HG03571 (cell line): Measurements from ENCODE around the gene GRHL1.
"Not testable (repeated sequence)": the region's sequence is repeated elsewhere in the genome, so short reads cannot be mapped to it uniquely, and the experiment has no call there.

Experiments
- ATAC-seq: cut with Tn5 transposase; IDR thresholded peaks from one replicate; pipeline ENCODE4 v1.9.1; 2021; ENCODE audit not compliant: unreplicated experiment

Gene GRHL1

DNA sequence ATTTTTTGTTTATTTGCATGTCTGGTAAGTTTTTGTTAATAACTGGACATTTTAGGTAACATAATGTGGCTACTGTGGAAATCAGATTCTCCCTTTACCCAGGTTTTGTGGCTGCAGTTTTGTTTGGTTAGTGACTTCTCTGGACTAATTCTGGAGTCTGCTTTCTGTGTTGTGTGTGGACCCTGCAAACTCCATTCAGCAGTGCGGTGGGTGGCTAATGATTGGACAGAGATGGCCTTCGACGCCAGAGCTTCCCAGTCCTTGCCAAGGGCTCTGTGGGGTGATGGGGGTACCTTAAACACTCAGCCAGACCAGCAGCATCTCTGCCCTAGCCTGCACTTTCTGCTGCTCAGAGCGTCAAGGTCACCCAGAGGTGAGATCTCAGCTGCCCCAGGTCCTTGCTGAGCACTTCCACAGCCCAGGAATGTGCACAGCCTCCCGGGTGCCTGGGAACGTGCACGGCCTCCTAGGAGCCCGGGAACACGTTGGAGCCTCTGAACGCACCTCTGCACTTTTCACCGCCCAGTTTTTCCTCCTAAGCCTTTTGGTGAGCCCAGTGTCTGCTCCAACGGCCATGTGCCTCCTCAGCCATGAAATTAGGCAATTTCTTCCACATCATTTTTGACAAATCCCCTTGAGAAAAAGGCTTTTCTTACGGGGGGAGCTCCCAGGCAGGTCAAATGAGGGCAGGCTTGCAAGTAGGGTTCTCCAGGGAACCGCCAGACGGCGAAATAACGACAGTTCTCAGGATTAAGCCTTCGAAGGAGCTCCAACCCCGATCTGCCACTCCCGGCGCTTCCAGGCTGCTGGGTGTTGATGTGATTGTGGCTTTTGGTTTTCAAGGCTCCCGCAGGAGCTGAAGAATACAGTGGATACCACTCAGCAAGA lies 56.7 kb downstream of the GRHL1 start:
- no peak for ATAC-seq

DNA sequence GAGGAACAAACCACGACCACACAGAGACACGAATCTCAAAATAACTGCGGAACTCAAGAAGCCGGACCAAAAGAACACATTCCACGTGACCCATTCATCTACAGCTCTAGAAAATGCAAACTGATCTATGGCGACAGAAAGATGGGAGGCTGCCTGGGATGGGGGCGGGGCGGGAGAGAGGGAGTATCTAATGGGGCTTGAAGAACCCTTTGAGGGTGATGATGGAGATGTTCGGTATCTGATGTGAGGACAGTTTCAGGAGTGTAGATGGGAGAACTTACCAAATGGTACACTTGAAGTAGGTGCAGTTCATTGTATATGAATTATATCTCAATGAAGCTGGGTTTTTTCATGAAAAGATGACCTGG lies 57.3 kb downstream of the GRHL1 start:
- no peak for ATAC-seq

DNA sequence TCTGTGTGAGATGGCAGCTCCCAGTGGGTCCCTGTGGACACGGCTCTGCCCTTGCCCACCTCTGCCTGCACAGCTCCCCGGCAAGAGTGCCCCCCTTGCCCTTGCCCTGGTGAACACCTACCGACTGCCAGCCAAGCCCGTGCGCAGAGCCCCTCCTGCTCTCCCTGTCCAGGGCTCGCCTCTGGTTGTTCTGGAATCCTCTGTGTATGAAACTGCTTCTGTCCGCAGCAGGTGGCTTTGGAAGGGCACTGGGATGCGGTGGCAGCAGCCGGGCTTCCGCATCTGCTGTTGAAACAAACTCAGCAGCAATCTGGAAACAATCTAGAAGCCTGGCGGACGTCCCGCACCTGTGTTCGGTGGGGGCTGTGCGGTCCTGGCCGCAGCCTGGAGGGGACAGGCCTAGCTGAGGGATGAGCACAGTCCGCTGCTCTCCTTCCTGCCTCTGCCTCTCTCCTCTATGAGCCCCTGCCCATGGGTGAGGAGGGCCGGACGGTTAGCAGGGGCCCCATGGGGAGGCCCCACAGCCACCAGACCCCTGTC lies 57.8 kb downstream of the GRHL1 start:
- ATAC-seq, result no peak

DNA sequence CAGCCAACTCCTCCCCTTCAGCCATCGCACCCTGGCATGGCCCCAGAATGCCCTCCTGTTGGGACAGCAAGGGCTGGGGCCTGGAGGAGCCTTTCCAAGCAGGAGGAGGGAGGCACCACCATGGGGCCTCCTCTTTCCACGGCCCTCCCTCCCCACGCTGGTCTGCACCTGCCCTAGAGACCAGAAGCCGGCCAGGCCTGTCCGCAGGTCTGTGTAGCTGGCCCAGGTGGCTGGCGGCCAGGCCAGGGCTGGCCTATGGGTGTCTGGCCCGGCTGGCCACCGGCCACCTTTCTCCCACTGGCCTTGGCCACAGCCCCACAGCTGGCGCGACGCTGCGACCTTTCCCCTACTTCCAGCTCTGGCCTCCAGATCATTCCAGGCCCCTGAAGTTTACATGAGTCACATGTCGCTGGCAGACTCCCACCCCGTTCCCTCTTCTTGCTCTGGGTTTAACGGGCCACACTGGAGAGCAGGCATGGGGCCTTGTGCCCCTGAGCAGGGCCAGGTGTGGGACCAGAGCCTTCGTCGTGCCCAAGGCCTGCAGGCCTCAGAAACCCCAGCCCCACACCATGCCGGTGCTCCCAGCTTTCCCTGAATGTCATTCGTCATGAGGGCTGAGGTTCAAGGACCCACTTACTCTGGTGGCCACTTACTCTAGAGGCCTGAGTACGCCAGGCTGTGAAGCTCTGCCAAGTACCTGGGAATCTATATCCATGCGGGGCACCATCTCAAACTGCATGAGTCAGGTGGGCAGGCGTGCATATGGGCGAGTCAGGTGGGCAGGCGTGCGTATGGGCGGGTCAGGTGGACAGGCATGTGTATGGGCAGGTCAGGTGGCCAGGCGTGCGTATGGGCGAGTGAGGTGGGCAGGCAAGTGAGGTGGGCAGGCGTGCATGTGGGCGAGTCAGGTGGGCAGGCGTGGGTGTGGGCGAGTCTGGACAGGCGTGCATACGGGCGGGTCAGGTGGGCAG lies 58.6 kb downstream of the GRHL1 start:
- no peak for ATAC-seq

DNA sequence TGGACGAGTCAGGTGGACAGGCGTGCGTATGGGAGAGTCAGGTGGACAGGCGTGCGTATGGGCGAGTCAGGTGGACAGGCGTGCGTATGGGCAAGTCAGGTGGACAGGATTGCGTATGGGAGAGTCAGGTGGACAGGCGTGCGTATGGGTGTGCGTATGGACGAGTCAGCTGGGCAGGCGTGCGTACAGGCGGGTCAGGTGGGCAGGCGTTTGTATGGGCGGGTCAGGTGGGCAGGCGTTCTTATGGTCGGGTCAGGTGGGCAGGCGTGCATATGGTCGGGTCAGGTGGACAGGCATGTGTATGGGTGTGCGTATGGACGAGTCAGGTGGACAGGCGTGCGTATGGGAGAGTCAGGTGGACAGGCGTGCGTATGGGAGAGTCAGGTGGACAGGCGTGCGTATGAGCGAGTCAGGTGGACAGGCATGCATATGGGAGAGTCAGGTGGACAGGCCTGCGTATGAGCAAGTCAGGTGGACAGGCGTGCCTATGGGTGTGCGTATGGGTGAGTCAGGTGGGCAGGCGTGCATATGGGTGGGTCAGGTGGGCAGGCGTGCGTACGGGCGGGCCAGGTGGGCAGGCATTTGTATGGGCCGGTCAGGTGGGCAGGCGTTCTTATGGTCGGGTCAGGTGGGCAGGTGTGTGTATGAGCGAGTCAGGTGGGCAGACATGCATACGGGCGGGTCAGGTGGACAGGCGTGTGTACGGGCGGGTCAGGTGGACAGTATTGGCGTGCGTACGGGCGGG lies 59.5 kb downstream of the GRHL1 start:
- not testable (repeated sequence) for ATAC-seq

DNA sequence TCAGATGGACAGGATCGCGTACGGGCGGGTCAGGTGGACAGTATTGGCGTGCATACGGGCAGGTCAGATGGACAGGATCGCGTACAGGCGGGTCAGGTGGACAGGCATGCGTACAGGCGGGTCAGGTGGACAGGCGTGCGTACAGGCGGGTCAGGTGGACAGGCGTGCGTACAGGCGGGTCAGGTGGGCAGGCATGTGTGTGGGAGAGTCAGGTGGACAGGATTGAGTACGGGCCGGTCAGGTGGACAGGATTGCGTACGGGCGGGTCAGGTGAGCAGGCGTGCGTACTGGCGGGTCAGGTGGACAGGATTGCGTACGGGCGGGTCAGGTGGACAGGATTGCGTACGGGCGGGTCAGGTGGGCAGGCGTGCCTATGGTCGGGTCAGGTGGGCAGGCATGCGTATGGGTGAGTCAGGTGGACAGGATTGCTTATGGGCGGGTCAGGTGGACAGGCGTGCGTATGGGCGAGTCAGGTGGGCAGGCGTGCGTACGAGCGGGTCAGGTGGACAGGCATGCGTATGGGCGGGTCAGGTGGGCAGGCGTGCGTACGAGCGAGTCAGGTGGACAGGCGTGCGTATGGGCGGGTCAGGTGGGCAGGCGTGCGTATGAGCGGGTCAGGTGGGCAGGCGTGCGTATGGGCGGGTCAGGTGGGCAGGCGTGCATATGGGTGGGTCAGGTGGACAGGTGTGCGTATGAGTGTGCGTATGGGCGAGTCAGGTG lies 60.3 kb downstream of the GRHL1 start:
- ATAC-seq, result not testable (repeated sequence)

DNA sequence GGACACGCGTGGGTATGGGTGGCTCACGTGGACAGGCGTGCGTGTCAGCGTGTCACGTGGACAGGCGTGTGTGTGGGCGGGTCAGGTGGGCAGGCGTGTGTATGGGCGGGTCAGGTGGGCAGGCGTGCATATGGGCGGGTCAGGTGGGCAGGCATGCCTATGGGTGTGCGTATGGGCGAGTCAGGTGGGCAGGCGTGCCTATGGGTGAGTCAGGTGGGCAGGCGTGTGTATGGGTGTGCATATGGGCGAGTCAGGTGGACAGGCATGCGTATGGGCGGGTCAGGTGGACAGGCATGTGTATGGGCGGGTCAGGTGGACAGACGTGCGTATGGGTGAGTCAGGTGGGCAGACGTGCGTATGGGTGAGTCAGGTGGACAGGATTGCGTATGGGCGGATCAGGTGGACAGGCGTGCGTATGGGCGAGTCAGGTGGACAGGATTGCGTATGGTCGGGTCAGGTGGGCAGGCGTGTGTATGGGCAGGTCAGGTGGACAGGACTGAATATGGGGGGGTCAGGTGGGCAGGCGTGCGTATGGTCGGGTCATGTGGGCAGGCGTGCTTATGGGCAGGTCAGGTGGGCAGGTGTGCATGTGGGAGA lies 61.0 kb downstream of the GRHL1 start:
- ATAC-seq, result not testable (repeated sequence)

DNA sequence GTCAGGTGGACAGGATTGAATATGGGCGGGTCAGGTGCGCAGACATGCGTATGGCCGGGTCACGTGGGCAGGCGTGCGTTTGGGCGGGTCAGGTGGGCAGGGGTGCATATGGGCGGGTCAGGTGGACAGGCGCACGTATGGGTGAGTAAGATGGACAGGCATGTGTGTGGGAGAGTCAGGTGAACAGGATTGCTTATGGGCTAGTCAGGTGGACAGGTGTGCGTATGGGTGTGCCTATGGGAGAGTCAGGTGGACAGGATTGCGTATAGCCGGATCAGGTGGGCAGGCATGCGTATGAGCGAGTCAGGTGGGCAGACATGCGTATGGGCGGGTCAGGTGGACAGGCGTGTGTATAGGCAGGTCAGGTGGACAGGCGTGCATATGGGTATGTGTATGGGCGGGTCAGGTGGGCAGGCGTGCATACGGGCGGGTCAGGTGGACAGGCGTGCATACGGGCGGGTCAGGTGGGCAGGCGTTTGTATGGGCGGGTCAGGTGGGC lies 61.5 kb downstream of the GRHL1 start:
- ATAC-seq, result no peak

DNA sequence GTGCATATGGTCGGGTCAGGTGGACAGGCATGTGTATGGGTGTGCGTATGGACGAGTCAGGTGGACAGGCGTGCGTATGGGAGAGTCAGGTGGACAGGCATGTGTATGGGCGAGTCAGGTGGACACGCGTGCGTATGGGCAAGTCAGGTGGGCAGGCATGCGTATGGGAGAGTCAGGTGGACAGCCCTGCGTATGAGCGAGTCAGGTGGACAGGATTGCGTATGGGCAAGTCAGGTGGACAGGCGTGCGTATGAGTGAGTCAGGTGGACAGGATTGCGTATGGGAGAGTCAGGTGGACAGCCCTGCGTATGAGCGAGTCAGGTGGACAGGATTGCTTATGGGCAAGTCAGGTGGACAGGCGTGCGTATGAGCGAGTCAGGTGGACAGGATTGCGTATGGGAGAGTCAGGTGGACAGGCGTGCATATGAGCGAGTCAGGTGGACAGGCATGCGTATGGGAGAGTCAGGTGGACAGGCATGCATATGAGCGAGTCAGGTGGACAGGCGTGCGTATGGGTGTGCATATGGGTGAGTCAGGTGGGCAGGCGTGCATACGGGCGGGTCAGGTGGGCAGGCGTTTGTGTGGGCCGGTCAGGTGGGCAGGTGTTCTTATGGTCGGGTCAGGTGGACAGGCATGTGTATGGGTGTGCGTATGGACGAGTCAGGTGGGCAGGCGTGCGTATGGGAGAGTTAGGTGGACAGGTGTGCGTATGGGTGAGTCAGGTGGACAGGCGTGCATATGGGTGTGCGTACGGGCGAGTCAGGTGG lies 62.3 kb downstream of the GRHL1 start:
- not testable (repeated sequence) for ATAC-seq

DNA sequence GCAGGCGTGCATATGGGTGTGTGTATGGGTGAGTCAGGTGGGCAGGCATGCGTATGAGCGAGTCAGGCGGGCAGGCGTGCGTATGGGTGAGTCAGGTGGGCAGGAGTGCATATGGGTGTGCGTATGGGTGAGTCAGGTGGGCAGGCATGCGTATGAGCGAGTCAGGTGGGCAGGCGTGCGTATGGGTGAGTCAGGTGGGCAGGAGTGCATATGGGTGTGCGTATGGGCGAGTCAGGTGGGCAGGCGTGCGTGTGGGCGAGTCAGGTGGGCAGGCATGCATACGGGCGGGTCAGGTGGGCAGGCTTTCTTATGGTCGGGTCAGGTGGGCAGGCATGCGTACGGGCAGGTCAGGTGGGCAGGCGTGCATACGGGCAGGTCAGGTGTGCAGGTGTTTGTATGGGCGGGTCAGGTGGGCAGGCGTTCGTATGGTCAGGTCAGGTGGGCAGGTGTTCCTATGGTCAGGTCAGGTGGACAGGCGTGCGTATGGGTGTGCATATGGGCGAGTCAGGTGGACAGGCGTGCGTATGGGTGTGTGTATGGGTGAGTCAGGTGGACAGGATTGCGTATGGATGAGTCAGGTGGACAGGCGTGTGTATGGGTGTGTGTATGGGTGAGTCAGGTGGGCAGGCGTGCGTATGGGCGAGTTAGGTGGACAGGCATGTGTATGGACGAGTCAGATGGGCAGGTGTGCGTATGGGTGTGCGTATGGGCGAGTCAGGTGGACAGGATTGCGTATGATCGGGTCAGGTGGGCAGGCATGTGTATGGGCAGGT lies 63.1 kb downstream of the GRHL1 start:
- no peak for ATAC-seq

DNA sequence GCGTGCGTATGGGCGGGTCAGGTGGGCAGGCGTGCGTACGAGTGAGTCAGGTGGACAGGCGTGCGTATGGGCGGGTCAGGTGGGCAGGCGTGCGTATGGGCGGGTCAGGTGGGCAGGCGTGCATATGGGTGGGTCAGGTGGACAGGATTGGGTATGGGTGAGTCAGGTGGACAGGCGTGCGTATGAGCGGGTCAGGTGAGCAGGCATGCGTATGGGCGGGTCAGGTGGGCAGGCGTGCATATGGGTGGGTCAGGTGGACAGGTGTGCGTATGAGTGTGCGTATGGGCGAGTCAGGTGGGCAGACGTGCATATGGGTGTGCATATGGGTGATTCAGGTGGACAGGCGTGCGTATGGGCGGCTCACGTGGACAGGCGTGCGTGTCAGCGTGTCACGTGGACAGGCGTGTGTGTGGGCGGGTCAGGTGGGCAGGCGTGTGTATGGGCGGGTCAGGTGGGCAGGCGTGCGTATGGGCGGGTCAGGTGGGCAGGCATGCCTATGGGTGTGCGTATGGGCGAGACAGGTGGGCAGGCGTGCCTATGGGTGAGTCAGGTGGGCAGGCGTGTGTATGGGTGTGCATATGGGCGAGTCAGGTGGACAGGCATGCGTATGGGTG lies 64.0 kb downstream of the GRHL1 start:
- not testable (repeated sequence) for ATAC-seq

DNA sequence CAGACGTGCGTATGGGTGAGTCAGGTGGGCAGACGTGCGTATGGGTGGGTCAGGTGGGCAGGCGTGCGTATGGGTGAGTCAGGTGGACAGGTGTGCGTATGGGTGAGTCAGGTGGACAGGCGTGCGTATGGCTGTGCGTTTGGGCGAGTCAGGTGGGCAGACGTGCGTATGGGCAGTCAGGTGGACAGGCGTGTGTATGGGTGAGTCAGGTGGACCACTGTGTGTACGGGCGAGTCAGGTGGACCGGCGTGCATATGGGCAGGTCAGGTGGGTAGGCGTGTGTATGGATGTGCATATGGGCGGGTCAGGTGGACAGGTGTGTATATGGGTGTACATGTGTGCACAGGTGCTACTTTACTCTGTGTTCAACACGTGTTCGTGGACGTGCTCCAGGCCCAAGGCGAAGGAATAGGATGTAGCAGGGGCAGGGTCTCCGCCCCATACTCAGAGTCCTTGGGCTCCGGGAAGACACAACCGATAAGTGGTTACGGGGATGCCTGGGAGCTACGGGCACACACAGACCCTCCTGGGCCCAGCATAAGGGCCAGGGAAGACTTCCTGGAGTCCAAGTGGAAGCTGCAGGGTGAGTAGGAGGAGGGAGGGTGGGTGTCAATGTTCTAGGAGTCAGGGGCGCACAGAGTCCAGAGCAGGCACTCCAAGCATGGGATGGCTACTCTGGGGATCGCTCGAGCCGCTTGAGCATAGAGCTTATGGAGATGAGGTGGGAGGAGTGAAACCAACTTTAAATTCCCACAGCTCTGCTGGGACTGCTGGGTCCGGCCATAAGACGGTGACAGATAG lies 64.7 kb downstream of the GRHL1 start:
- ATAC-seq, result no peak

DNA sequence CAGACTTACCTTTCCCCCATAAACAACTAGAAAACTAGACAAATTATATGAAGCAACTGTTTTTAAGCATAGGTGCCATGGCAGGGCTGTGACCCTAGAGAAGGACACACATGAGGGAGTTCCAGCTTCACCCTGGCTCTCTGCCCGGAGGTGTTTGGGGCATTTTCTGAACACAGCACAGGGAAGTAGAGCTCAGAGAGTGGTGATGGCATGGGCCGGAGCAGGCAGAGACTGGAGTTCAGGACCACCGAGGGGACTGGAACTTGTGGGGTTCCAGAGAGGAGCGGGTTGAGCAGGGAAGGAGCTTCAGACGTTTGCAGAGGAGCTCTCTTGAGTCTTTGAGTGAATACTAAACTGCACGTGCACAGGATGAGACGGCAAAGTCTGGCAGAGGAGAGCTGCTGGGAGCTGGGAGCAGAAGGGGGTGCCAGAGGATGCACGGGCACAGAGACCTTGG lies 65.3 kb downstream of the GRHL1 start:
- no peak for ATAC-seq

DNA sequence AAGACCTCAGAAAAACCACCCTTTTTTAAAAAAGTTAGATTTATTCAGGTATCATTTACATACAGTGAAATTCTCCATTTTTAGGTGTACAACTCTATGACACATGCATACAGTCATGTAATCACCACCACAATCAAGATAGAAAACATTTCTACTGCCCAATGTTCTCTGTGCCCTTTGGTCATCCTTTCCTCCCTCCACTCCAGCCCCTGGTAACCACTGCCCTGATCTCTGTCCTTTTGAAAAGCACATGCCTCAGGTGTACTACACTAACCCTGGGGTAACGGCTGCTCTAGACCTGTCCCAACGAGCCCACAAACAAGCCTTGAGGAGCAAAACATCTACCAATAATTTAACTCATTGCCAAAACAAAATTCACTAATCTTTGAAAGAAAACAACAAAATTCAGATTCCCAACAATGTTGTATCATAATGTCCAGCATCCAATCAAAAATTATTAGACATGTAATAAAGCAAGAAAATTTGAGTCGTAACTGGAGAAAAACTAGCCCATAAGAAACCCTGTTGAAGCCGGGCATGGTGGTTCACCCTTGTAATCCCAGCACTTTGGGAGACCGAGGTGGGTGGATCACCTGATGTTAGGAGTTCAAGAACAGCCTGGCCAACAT lies 65.9 kb downstream of the GRHL1 start:
- no peak for ATAC-seq

DNA sequence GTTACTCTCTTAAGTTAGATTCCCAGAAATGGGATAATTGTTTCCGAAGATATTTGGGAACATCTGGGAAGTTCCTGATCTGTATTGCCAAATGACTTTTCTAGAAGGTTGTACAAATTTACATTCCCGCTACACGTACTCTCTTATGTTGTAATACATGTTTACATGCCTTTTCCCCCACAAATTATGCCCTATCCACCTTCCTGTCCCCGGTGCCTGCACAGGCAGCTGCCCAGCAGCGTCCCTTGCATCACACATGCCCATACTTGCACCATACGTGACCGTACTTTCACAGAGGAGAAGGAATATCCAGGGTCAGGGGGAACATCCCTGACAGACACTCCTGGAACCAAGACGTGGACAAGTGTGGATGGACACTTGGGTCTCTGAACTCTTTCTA lies 67.7 kb downstream of the GRHL1 start:
- no peak for ATAC-seq
